HL-60 (cell line): Measurements from ENCODE around the gene DDAH2.

Experiments used
- DNase-seq, 2 experiments: peaks; one replicate each; pipeline ENCODE4 v3.0.0-alpha.2; 2010 to 2020; ENCODE audit warnings: low read depth in 1 of 2, low spot score in 1 of 2
- H3K27ac ChIP-seq: fragments of 250-450 bp; sonication (Bioruptor Pico); replicated peaks from 2 replicates; pipeline ENCODE4 v1.5.1; 2020; ENCODE audit warnings: mild to moderate bottlenecking, moderate library complexity
- H3K27me3 ChIP-seq: fragments of 250-450 bp; sonication (Bioruptor Pico); 2 replicates; pipeline ENCODE4 v1.5.1; 2021; ENCODE audit warnings: mild to moderate bottlenecking, moderate library complexity; ENCODE audit not compliant: insufficient read depth, poor library complexity, severe bottlenecking
- H3K4me3 ChIP-seq: replicated peaks from 2 replicates; pipeline ENCODE4 v1.5.1; 2011; ENCODE audit warnings: mild to moderate bottlenecking, control low read depth, low read length; ENCODE audit not compliant: insufficient read depth
- GABPA ChIP-seq: IDR thresholded peaks from 2 replicates; pipeline ENCODE4 v1.6.1; 2012; ENCODE audit warnings: low read depth
- POLR2AphosphoS5 ChIP-seq: IDR thresholded peaks from 2 replicates; pipeline ENCODE4 v1.6.1; 2012; ENCODE audit warnings: low read depth
- SPI1 ChIP-seq: IDR thresholded peaks from 2 replicates; pipeline ENCODE4 v1.6.1; 2012; ENCODE audit warnings: low read depth, mild to moderate bottlenecking, borderline replicate concordance
- TF ChIP-seq, protein P1 (sequence below): IDR thresholded peaks from one replicate; pipeline ENCODE4 v1.5.1; 2011; ENCODE audit warnings: low read length, control low read depth, inconsistent platforms; ENCODE audit not compliant: insufficient read depth
- TF ChIP-seq, protein P2 (sequence below): IDR thresholded peaks from 2 replicates; pipeline ENCODE4 v1.6.1; 2012; ENCODE audit warnings: low read depth; ENCODE audit not compliant: insufficient replicate concordance

DDAH2 gene

DNA sequence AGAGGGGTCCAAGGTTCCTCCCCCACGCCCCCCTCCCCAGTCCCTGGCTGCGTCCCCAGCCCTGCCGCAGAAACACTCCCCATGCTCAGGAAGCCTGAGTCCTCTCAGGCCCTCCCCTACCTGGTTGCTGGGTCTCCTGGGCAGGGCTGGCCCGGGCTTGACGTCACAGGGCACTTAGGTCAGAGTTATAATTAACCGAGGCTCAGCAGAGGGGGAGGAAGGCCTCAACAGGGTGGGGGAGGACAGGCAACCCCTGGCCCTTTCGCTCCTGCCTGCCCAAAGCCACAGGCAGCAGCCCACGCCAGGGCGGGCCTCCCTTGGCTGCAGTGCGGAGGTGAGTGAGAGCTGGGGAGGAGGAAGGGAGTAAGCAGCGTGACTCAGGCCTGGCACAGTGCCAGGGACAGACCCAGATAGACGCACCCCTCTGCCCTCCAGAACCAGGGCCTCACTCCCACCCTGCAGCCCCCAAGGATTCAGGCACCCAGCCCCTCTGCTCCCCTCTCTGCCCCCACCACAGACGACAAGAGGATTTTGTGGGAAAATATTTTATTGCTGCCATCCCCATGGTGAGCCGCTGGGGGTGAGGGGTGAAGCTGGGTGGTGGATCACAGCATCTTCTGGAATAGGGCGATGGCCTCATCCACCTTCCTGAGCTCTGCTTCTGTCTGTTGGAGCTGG lies 48.0 kb upstream of the DDAH2 start, which contains the start of gene VWA7:
Gene VWA7 (minus strand): TSS at position 340 of the 678 bp plus-strand sequence. CDS start 549 bp downstream, outside the sequence.
- H3K27me3 ChIP-seq, result no peaks in the 10 kb centered on the region
- peak within 1 kb of the TSS; percentile 39 for H3K27ac ChIP-seq
- 0 out of 2 replicates have a peak within 1 kb of the TSS, but pooled peaks have one; percentile 9 for H3K4me3 ChIP-seq
- TF ChIP-seq SPI1, result no peak
- TF ChIP-seq, protein P1, sequence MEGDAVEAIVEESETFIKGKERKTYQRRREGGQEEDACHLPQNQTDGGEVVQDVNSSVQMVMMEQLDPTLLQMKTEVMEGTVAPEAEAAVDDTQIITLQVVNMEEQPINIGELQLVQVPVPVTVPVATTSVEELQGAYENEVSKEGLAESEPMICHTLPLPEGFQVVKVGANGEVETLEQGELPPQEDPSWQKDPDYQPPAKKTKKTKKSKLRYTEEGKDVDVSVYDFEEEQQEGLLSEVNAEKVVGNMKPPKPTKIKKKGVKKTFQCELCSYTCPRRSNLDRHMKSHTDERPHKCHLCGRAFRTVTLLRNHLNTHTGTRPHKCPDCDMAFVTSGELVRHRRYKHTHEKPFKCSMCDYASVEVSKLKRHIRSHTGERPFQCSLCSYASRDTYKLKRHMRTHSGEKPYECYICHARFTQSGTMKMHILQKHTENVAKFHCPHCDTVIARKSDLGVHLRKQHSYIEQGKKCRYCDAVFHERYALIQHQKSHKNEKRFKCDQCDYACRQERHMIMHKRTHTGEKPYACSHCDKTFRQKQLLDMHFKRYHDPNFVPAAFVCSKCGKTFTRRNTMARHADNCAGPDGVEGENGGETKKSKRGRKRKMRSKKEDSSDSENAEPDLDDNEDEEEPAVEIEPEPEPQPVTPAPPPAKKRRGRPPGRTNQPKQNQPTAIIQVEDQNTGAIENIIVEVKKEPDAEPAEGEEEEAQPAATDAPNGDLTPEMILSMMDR, result no peak
- TF ChIP-seq POLR2AphosphoS5, result peak; percentile 82
- DNase-seq, result peak; percentile 78 to 90

DNA sequence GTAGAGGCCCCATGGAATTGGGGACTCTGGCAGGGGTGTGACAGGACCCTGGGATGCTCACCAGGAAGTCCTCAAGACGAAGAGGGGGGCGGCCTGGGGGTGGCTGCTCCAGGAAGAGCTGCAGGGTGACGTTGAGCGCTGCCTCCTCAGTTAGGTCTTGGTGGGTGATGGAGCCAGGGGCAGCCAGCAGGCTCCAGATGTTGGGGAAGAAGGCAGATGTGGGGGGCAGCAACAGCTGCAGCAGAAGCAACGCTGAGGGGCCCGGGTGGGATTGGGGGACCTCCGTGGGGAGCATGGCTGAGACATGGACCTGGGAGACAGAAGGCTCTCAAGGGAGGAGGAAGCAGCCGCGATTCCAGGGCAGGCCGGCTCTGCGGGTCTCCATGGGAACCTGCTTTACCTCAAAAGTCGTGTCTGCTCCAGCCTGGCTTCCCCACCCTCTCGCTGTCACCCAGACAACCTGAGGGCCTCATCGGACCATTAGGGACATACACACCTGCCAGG lies 47.4 kb upstream of the DDAH2 start:
- Histone ChIP-seq H3K27me3 (no peaks in the 10 kb centered on the region), H3K27ac (peak overlapping the region; percentile 39), H3K4me3 (0 out of 2 replicates have a peak overlapping the region, but pooled peaks have one; percentile 9)
- DNase-seq, result peak in 1 of 2 experiments; percentile 19
- TF ChIP-seq POLR2AphosphoS5 (no peak), SPI1 (no peak), GABPA (no peak)
- TF ChIP-seq, protein P2, sequence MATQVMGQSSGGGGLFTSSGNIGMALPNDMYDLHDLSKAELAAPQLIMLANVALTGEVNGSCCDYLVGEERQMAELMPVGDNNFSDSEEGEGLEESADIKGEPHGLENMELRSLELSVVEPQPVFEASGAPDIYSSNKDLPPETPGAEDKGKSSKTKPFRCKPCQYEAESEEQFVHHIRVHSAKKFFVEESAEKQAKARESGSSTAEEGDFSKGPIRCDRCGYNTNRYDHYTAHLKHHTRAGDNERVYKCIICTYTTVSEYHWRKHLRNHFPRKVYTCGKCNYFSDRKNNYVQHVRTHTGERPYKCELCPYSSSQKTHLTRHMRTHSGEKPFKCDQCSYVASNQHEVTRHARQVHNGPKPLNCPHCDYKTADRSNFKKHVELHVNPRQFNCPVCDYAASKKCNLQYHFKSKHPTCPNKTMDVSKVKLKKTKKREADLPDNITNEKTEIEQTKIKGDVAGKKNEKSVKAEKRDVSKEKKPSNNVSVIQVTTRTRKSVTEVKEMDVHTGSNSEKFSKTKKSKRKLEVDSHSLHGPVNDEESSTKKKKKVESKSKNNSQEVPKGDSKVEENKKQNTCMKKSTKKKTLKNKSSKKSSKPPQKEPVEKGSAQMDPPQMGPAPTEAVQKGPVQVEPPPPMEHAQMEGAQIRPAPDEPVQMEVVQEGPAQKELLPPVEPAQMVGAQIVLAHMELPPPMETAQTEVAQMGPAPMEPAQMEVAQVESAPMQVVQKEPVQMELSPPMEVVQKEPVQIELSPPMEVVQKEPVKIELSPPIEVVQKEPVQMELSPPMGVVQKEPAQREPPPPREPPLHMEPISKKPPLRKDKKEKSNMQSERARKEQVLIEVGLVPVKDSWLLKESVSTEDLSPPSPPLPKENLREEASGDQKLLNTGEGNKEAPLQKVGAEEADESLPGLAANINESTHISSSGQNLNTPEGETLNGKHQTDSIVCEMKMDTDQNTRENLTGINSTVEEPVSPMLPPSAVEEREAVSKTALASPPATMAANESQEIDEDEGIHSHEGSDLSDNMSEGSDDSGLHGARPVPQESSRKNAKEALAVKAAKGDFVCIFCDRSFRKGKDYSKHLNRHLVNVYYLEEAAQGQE, result no peak
- TF ChIP-seq, protein P1, result no peak

DNA sequence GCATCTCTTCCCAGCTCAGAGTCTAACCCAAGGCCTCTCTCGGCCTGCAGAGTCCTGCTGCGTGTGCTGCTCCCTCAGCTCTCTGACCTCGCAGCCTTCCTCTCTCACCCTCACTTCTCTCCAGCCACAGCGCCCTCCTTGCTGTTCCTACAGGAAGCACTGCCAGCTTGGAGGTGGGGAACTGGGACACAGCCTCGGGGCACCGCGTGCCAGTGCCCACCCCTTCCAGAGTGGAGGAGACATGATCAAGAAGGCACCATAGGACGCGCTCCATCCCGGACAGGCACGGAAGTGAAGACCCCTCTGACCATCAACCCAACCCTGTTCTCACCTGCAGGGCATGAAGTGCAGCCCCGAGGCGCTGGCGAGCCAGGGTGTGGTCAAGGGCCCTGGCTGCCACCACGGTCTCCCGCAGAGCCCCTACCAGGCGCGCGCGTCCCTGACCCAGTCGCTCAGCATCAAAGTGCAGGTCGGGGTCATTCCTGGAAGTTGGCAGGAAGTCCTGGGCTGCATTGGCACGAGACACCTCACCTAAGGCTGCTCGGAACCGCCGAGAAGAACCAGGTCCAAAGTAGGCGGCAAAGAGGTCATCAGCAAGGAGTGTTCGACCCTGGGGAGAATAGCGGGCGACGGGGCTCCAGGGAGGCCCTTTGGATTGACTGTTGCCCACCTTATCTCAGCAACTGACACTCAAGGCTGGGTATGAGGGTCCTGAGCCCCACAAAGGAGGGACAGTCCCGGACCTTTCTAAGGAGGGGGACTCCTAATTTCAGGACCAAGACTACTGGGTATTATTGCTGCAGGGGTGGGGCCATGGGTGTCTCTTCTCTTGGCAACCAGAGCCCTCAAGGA lies 46.8 kb upstream of the DDAH2 start:
- Histone ChIP-seq H3K4me3 (no peak overlapping the region), H3K27me3 (no peaks in the 10 kb centered on the region), H3K27ac (no peak overlapping the region)
- TF ChIP-seq, protein P1, result no peak
- TF ChIP-seq, protein P2, result no peak
- TF ChIP-seq SPI1, result no peak
- no peak for TF ChIP-seq GABPA
- no peak for TF ChIP-seq POLR2AphosphoS5
- no peak for DNase-seq
